Measurements from ENCODE around the gene TLK2. TPM values are rescaled to one million over a fixed set of nuclear protein-coding genes. Genes with fewer than 3 reads are reported as not detected.

The TLK2 gene
- total RNA-seq, 1 experiment from 2014 or later = 54.6 TPM

GRCh38 chr17:62596662-62597061 lies 118.0 kb downstream of the TLK2 start:
- in situ Hi-C loops (cut with HindIII; ENCODE audit: low pct_unique_long_range_greater_than_20kb, low sequenced_read_pairs) = no loop called here
- POLR2A ChIA-PET = no interaction called here
- DNase-seq (ENCODE audit: low read depth, low spot score) (no peak), ATAC-seq (no peak)
- CTCF ChIA-PET = no interaction called here
- Histone ChIP-seq H3K9me3 (ENCODE audit: control insufficient read depth, insufficient read depth, low read depth, low read length) (no peaks in the 10 kb centered on the region), H3K27ac (ENCODE audit: low read length) (no peak overlapping the region), H3K4me3 (ENCODE audit: low read depth in 2 of 2, low read length in 2 of 2) (no peak overlapping the region), H3K4me1 (ENCODE audit: control insufficient read depth, insufficient read depth, low read length) (no peaks in the 10 kb centered on the region), H3K27me3 (ENCODE audit: control insufficient read depth, insufficient read depth, low read length) (no peaks in the 10 kb centered on the region), H3K36me3 (ENCODE audit: control insufficient read depth, insufficient read depth, low read length) (peaks cover 3% of the 10 kb centered on the region; the same call in 1 of the 2 replicates)
- no TSS peak for BruUV-seq (replicated peaks)
- intact Hi-C loops (cut with micrococcal nuclease; ENCODE audit: unreplicated experiment) = no loop called here
- TF ChIP-seq REST (IDR thresholded peaks at IDR 0.05; ENCODE audit: insufficient read depth in 1 of 2, low read depth in 2 of 2, low read length in 1 of 2) (no peak), POLR2AphosphoS5 (IDR thresholded peaks at IDR 0.05; ENCODE audit: low read depth, low read length) (no peak), CTCF (IDR thresholded peaks at IDR 0.05) (no peak), TCF7L2 (IDR thresholded peaks at IDR 0.05; ENCODE audit: low read depth, low read length) (no peak), SIN3A (IDR thresholded peaks at IDR 0.05; ENCODE audit: borderline replicate concordance, insufficient read depth, low read depth, low read length) (no peak)

- ChIA-PET POLR2A (no interaction called here), CTCF (no interaction called here)
- DNase-seq (ENCODE audit: low read depth, low spot score) = no peak
- Histone ChIP-seq H3K4me3 (ENCODE audit: low read depth in 2 of 2, low read length in 2 of 2) (no peak overlapping the region), H3K27ac (ENCODE audit: low read length) (no peak overlapping the region), H3K27me3 (ENCODE audit: control insufficient read depth, insufficient read depth, low read length) (no peaks in the 10 kb centered on the region), H3K4me1 (ENCODE audit: control insufficient read depth, insufficient read depth, low read length) (no peaks in the 10 kb centered on the region), H3K36me3 (ENCODE audit: control insufficient read depth, insufficient read depth, low read length) (peaks cover 3% of the 10 kb centered on the region; the same call in 1 of the 2 replicates), H3K9me3 (ENCODE audit: control insufficient read depth, insufficient read depth, low read depth, low read length) (no peaks in the 10 kb centered on the region)
- TF ChIP-seq CTCF (IDR thresholded peaks at IDR 0.05) (no peak), TCF7L2 (IDR thresholded peaks at IDR 0.05; ENCODE audit: low read depth, low read length) (no peak), POLR2AphosphoS5 (IDR thresholded peaks at IDR 0.05; ENCODE audit: low read depth, low read length) (no peak), SIN3A (IDR thresholded peaks at IDR 0.05; ENCODE audit: borderline replicate concordance, insufficient read depth, low read depth, low read length) (no peak), REST (IDR thresholded peaks at IDR 0.05; ENCODE audit: insufficient read depth in 1 of 2, low read depth in 2 of 2, low read length in 1 of 2) (no peak)
- in situ Hi-C loops (cut with HindIII; ENCODE audit: low pct_unique_long_range_greater_than_20kb, low sequenced_read_pairs) (no loop called here), intact Hi-C loops (cut with micrococcal nuclease; ENCODE audit: unreplicated experiment) (no loop called here)
- BruUV-seq (replicated peaks) = no TSS peak
- ATAC-seq = no peak
These were observed 118.5 kb downstream of the TLK2 start for GRCh38 chr17:62597150-62597549.

Measured in Panc1 (cell line).